Small intestine (tissue), 7 donors: ENCODE data around the gene KBTBD12. TPM values are rescaled to one million over a fixed set of nuclear protein-coding genes. Genes with fewer than 3 reads are reported as not detected.
"Not testable (repeated sequence)": the region's sequence is repeated elsewhere in the genome, so short reads cannot be mapped to it uniquely, and the experiment has no call there.

Experiments
- DNase-seq, 2 donors: peaks; one replicate each; pipeline versions ENCODE4 v3.0.0 to v3.0.0-alpha.2; 2013
- FAIRE-seq: peaks from 2 replicates; lab custom pipeline; 2012; peaks lifted over from hg19 to GRCh38; lab: Jason Lieb, UNC
- H3K27ac ChIP-seq, 3 donors: one replicate each; pipeline ENCODE4 v1.5.1; 2013; ENCODE audit warnings: low read length in 2 of 3, mild to moderate bottlenecking in 2 of 3, control low read depth in 1 of 3, inconsistent platforms in 1 of 3, low read depth in 1 of 3, moderate library complexity in 1 of 3
- H3K27me3 ChIP-seq, 3 donors: one replicate each; pipeline ENCODE4 v1.6.1; 2013; ENCODE audit warnings: low read length in 3 of 3, inconsistent platforms in 1 of 3; ENCODE audit not compliant: control insufficient read depth in 3 of 3, insufficient read depth in 3 of 3
- H3K36me3 ChIP-seq, 3 donors: one replicate each; pipeline ENCODE4 v1.6.1; 2013; ENCODE audit warnings: low read length in 3 of 3, inconsistent platforms in 1 of 3, low read depth in 1 of 3, mild to moderate bottlenecking in 1 of 3, moderate library complexity in 1 of 3; ENCODE audit not compliant: control insufficient read depth in 3 of 3, insufficient read depth in 2 of 3
- H3K4me1 ChIP-seq, 3 donors: one replicate each; pipeline ENCODE4 v1.6.1; 2013; ENCODE audit warnings: low read length in 2 of 3, inconsistent platforms in 1 of 3, low read depth in 1 of 3, mild to moderate bottlenecking in 1 of 3, moderate library complexity in 1 of 3; ENCODE audit not compliant: control insufficient read depth in 3 of 3, insufficient read depth in 2 of 3
- H3K4me3 ChIP-seq, 3 donors: one replicate each; pipeline ENCODE4 v1.5.1; 2013; ENCODE audit warnings: low read length in 3 of 3, control low read depth in 1 of 3, inconsistent platforms in 1 of 3, low read depth in 1 of 3, mild to moderate bottlenecking in 1 of 3, moderate library complexity in 1 of 3
- H3K9me3 ChIP-seq, 2 donors: one replicate each; pipeline ENCODE4 v1.6.1; 2013; ENCODE audit warnings: low read depth in 1 of 2, low read length in 1 of 2; ENCODE audit not compliant: control insufficient read depth in 2 of 2, insufficient read depth in 1 of 2
- WGBS, 3 donors: extraction: QIAGEN DNeasy Blood & Tissue Kit; methylation state at CpG; one replicate each; pipeline ENCODE4 v1.1.7; 2013; 5-methylcytosine and 5-hydroxymethylcytosine counted together
- polyA plus RNA-seq, 4 donors: library from polyadenylated mRNA; stranded (reverse) in 3 of 4; unstranded in 1 of 4; fragments of 200-250 nt in 3 of 4; fragments of 120-200 nt in 1 of 4; gene quantifications; one replicate each; pipeline versions ENCODE4 v1.2.1 to v1.2.3, GENCODE V29; 2013
- donor health status: healthy with polysubstance abuse.
- donor health status: control.
- donor health status: control.
- donor health status: Bipolar disorder and iron deficiency.
- donor health status: healthy.

Gene KBTBD12
- polyA plus RNA-seq, 4 donors, result 0.30 to 3.6 (median 1.2) TPM

DNA sequence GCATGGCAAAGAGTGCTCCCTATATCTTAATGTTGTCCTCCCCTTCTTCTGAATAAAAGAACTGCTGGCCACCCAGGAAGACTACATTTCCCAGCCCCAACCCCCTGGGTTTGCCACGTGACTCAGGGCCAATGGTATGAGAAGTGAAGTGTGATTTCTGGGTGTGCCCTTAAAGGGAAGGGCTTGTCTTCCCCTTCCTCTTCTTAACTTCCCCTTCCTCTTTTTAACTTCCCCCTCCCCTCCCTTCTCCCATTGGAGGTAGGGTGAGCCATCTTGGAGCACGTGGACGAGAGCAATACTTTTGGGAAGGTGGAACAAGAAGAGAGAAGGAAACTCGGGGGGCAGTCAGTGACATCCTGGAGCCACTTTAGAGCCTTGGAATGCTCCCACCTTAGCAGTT lies 6.8 kb upstream of the KBTBD12 start:
- FAIRE-seq, result no peak
- Histone ChIP-seq H3K36me3 (no peaks in the 10 kb centered on the region), H3K27me3 (no peaks in the 10 kb centered on the region), H3K9me3 (no peaks in the 10 kb centered on the region), H3K4me1 (peaks cover 0 to 6% (median 0%) of the 10 kb centered on the region in 3 donors), H3K27ac (no peak overlapping the region), H3K4me3 (no peak overlapping the region)
- WGBS, 3 donors, result 85 to 89% (median 87%) methylated on average over 3 to 4 of the region's 4 CpGs
- DNase-seq, result no peak

DNA sequence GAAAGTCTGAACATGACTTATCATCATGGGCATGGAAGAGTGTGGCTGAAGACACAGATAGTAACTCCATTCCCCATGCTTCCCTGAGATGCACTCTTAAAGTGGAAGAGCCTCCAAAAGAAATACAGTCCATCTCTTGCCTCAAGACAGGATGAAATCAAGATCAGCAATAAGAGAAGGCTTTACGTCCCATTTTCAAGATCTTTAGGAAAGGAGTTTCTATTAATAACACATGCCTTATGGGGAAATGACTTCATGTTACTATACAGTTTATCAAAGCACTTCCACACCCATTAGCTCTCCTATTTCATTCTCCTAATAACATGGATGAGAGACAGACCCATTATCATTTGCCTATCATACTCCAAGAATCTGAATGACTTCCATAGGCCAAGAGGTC lies 6.1 kb upstream of the KBTBD12 start:
- peaks cover 0 to 2% (median 0%) of the 10 kb centered on the region in 3 donors for H3K4me1 ChIP-seq
- no peak for FAIRE-seq
- no peak overlapping the region for H3K4me3 ChIP-seq
- H3K9me3 ChIP-seq, result no peaks in the 10 kb centered on the region
- no peak for DNase-seq
- WGBS, 3 donors, result 52 to 89% (median 60%) methylated on average over 1 of the region's 1 CpG
- no peaks in the 10 kb centered on the region for H3K27me3 ChIP-seq
- H3K27ac ChIP-seq, result no peak overlapping the region
- H3K36me3 ChIP-seq, result no peaks in the 10 kb centered on the region

DNA sequence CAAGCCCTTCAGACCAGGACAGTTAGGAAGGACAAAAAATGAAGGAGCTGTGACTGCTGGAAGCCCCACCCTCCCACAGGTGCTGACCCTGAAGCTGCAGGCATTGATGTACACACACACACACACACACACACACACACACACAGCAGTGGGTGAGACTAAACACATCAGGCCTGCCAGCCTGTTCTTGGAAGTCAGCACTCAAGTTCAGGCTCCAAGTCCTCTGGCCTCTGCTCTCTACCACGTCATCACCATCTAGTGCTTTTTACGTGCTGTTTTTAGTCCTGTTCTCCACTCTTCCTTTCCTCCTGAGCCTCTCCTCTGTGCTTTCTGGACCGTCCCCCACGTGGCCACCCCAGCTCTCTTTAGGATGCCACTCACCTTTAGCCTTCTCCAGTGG lies 5.4 kb upstream of the KBTBD12 start:
- H3K4me3 ChIP-seq, result no peak overlapping the region
- H3K4me1 ChIP-seq, result peaks cover 0 to 9% (median 0%) of the 10 kb centered on the region in 3 donors
- no peaks in the 10 kb centered on the region for H3K36me3 ChIP-seq
- H3K27ac ChIP-seq, result no peak overlapping the region
- no peaks in the 10 kb centered on the region for H3K27me3 ChIP-seq
- 77 to 88% (median 84%) methylated on average over 4 of the region's 4 CpGs for WGBS, 3 donors
- H3K9me3 ChIP-seq, result no peaks in the 10 kb centered on the region
- no peak for DNase-seq
- FAIRE-seq, result no peak

DNA sequence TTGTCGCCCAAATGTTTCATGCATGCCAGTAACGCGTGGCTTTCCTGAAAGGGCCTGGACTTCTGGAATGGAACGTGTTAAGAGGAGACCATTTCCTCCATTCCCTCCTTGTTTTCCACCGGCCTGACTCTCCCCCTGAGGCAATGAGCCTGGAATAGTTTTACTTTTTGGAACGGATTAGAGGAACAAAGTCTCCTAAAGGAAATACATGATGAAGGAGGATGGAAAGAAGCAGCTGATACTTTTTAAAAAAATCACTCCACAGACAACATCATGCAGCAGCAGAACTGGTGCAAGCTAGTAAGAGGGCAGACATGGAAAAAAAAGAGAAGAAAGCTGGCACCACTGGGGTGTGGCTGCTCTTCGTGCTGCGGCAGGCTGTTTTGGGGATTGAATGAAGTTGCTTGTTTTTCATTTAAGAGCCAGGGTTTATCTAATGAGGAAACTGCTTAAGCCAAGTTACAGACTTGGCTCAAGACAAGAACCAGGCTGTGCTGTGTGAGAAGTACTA lies 3.6 kb upstream of the KBTBD12 start:
- peak in 1 of 2 donors; percentile 29 for DNase-seq

DNA sequence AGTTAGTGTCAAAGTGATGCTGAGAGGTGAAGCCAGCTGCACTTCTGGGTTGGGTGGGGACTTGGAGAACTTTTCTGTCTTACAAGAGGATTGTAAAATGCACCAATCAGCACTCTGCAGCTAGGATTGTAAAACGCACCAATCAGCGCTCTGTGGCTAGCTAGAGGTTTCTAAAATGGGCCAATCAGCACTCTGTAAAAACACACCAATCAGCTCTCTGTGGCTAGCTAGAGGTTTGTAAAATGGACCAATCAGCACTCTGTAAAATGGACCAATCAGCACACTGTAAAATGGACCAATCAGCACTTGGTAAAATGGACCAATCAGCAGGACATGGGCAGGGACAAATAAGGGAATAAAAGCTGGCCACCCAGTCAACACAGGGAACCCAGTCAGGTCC lies 1.2 kb upstream of the KBTBD12 start:
- not testable (repeated sequence) for H3K9me3 ChIP-seq, DNase-seq, FAIRE-seq, H3K36me3 ChIP-seq, H3K27me3 ChIP-seq, H3K4me3 ChIP-seq, H3K27ac ChIP-seq
- H3K4me1 ChIP-seq, result peaks cover 0 to 13% (median 0%) of the 10 kb centered on the region in 3 donors
- 89 to 97% (median 95%) methylated on average over 2 of the region's 2 CpGs for WGBS, 3 donors

More for the DNA sequence above, 3.6 kb upstream of the KBTBD12 start:
- 32 to 35% (median 35%) methylated on average over 8 of the region's 8 CpGs for WGBS, 3 donors
- Histone ChIP-seq H3K4me1 (peaks cover 0 to 13% (median 0%) of the 10 kb centered on the region in 3 donors), H3K27ac (no peak overlapping the region), H3K27me3 (peaks cover 0 to 4% (median 0%) of the 10 kb centered on the region in 3 donors), H3K9me3 (no peaks in the 10 kb centered on the region), H3K36me3 (no peaks in the 10 kb centered on the region), H3K4me3 (no peak overlapping the region)
- no peak for FAIRE-seq

DNA sequence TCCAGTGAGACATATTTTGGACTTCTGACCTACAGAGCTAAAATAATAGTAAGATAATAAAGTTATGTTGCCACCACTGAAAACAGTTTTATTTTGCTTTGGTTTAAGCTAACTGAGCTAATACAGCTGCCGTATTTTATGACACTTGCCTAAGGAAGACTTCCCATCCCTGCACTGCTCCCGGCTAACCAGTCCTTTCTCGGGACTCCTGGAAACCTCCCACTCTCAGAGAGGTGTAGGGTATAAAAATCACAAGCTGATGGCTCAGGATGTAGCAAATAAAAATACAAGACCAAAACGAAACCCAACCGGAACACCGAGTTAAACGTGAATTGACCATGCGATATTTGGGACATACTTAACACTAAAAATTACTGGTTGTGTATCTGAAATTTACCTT lies 448 bp upstream of the KBTBD12 start:
- FAIRE-seq (no peak), DNase-seq (peak; percentile 30 to 44)
- Histone ChIP-seq H3K9me3 (no peaks in the 10 kb centered on the region), H3K27ac (peak overlapping the region in 1 of 3 donors; percentile 8), H3K36me3 (no peaks in the 10 kb centered on the region), H3K4me1 (peaks cover 0 to 13% (median 0%) of the 10 kb centered on the region in 3 donors), H3K27me3 (peaks cover 0 to 4% (median 0%) of the 10 kb centered on the region in 3 donors), H3K4me3 (peak overlapping the region in 2 of 3 donors; percentile 44 to 46)
- WGBS, 3 donors, result 20 to 48% (median 39%) methylated on average over 8 of the region's 8 CpGs

DNA sequence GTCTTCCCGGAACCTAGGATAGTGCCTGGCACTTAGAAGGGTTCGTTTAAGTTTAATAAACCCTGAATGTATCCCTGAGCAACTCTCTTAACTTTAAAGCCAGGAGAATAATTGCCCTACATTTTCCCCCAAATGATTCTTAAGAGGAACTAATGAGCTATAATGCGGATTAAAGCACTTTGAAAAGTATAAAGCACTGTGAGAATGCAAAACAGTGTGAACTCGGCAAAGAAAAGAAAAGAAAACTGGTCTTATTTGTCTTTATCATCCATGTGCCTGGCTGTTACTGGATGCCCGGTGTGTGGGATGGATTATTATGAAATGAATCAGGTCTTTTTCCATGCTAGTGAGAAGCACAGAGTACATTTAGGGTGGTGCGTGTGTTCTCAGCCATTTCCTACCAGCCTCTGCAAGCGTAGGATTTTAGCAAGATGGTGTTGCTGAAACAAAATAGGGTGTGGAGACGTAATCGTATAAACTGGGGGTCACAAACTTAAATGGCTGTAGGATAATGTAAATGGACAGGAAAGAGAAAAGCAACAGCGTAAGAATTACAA lies 983 bp downstream of the KBTBD12 start:
- H3K4me3 ChIP-seq, result no peak overlapping the region
- H3K27me3 ChIP-seq, result peaks cover 0 to 4% (median 0%) of the 10 kb centered on the region in 3 donors
- no peak for DNase-seq
- peaks cover 0 to 13% (median 0%) of the 10 kb centered on the region in 3 donors for H3K4me1 ChIP-seq
- WGBS, 3 donors, result 67 to 81% (median 75%) methylated on average over 10 of the region's 10 CpGs
- no peaks in the 10 kb centered on the region for H3K9me3 ChIP-seq
- H3K36me3 ChIP-seq, result no peaks in the 10 kb centered on the region
- FAIRE-seq, result no peak
- no peak overlapping the region for H3K27ac ChIP-seq

DNA sequence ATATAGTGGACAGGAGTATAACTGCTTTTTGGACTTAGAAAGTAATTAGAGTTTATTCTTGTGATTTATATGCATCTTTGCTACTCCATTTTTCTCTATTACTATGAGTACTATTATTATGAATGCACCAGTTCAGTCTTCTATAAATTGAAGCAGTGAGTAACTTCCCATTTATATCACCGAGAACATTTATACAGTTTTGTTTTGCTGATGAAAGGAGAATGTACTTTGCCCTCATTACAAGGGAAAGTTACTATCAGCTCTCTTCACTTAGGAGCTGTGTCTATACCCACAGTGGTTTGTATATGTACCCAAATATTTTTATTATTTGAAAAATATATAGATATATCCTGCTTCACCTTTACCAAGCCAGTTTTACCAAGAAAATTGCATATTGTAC lies 5.7 kb downstream of the KBTBD12 start:
- peak; percentile 73 for FAIRE-seq
- H3K27me3 ChIP-seq, result no peaks in the 10 kb centered on the region
- no peaks in the 10 kb centered on the region for H3K4me1 ChIP-seq
- WGBS, 3 donors, result 3 to 39% (median 30%) methylated on average over 1 of the region's 1 CpG
- H3K9me3 ChIP-seq, result no peaks in the 10 kb centered on the region
- H3K27ac ChIP-seq, result no peak overlapping the region
- H3K4me3 ChIP-seq, result no peak overlapping the region
- DNase-seq, result peak; percentile 47 to 70
- H3K36me3 ChIP-seq, result no peaks in the 10 kb centered on the region
